NCI-H2171 treated with DMSO at 0.1 percent for 48 hours (cell line): ENCODE results near the gene SHROOM1.
"Not testable (repeated sequence)": the region's sequence is repeated elsewhere in the genome, so short reads cannot be mapped to it uniquely, and the experiment has no call there.

Experiments
- DNase-seq: peaks from one replicate; lab custom pipeline; 2025; lab: John Stamatoyannopoulos, UW

SHROOM1 gene, protein sequence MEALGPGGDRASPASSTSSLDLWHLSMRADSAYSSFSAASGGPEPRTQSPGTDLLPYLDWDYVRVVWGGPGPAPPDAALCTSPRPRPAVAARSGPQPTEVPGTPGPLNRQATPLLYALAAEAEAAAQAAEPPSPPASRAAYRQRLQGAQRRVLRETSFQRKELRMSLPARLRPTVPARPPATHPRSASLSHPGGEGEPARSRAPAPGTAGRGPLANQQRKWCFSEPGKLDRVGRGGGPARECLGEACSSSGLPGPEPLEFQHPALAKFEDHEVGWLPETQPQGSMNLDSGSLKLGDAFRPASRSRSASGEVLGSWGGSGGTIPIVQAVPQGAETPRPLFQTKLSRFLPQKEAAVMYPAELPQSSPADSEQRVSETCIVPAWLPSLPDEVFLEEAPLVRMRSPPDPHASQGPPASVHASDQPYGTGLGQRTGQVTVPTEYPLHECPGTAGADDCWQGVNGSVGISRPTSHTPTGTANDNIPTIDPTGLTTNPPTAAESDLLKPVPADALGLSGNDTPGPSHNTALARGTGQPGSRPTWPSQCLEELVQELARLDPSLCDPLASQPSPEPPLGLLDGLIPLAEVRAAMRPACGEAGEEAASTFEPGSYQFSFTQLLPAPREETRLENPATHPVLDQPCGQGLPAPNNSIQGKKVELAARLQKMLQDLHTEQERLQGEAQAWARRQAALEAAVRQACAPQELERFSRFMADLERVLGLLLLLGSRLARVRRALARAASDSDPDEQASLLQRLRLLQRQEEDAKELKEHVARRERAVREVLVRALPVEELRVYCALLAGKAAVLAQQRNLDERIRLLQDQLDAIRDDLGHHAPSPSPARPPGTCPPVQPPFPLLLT

GRCh38 chr5:132830436-132831094 is at the start of gene SHROOM1:
TSS of gene SHROOM1 (minus strand) at chr5:132830647. CDS start at chr5:132826140, 4,507 bp downstream.
- DNase-seq: no peak

GRCh38 chr5:132877938-132878337 is 47.5 kb upstream of the SHROOM1 start:
- DNase-seq: peak; percentile 34

DNA sequence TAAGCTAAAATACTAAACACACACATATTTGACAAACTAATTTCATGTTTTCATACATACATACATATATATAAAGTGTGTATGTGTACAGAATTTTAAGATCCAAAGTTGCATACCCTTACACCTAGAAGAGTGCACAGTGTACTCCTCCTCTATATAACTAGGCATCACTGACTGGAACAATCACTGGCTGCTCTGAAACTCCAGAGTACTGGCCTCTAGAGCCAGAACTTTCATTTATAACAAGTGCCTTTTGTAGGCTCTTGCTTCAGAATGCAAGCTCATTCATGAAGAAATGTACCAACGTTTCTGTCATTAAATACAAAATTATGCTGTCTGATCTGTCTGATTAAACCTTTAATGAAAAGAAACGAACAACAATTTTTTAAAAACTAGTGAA is 47.0 kb upstream of the SHROOM1 start:
- DNase-seq: no peak

- DNase-seq: no peak
These were observed 45.7 kb upstream of the SHROOM1 start for GRCh38 chr5:132876020-132876759.

DNA sequence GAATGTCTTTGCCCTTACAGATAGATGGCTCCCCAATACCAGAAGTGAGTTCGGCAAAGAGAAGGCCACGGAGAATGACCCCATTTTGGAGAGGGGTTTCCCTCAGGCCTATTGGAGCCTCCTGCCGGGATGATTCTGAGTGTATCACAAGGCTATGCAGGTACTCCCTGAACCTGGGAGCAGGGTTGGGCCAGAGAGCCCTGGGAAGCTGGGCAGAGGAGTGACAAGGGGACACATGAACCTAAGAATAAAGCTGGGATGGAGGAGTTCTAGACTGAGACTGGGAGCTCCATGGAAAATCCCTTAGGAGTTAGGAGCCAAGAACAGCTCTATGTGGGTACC is 43.5 kb upstream of the SHROOM1 start:
- DNase-seq: no peak

DNA sequence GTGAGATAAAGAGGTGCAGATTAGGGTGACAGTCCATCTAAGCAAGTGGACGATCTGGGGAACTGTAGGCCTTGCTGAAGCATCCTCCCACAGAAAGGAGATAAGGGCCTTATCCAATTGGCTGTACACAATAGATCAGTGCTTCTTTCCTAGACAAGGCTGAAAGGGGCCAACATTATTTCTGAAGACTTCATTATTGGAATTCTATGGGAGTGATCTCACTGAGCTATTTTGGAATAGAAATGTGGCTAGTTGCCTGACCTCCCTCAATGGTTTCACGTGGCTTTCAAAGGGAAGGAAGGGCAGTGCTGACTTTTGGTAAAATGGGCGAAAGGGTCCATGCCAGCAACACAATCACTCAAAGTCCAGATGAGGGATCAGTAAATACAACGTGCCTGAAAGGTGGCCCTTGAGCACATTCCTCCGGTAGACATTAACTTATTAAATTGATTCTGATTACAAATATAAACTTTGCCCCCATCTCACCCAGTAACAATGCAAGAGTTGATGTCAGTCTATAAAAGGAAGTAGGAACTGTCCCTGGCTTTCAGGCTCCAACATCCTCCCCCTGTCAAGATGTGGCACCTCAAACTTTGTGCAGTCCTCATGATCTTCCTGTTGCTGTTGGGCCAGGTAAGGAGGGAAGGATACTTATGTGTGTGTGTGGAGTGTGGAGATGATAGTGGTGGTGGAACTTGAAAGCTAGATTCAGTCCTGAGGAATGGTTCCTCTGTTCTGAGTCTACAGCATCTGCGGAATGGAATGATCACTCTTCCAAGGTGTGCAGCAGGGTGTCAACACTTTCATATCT is 42.9 kb upstream of the SHROOM1 start, which contains the start of gene LEAP2:
Gene LEAP2 (plus strand): TSS at position 550 of the 811 bp plus-strand sequence. CDS start 27 bp downstream, at position 577.
- no peak for DNase-seq

DNA sequence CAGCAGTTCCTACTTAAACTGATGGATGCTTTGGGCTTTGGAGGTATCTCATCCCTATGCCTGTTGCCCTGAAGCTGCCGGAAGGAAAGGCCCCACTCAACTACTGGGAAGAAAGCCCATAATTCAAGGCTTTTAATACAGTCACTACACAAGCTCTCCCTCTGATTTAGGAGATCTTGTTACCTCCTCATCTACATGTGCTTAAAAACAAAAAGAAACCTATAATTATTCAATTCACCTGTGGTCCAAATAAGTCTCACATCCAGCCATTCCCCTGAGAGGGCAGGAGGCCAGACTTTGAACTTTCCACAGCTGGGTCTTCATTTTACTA is 42.3 kb upstream of the SHROOM1 start:
- DNase-seq: no peak

GRCh38 chr5:132871459-132872284 is 41.2 kb upstream of the SHROOM1 start:
- no peak for DNase-seq

- peak; percentile 4 for DNase-seq
These were observed 40.4 kb upstream of the SHROOM1 start for GRCh38 chr5:132870801-132871200.

- no peak for DNase-seq
These were observed 38.3 kb upstream of the SHROOM1 start for GRCh38 chr5:132868754-132869153.

DNA sequence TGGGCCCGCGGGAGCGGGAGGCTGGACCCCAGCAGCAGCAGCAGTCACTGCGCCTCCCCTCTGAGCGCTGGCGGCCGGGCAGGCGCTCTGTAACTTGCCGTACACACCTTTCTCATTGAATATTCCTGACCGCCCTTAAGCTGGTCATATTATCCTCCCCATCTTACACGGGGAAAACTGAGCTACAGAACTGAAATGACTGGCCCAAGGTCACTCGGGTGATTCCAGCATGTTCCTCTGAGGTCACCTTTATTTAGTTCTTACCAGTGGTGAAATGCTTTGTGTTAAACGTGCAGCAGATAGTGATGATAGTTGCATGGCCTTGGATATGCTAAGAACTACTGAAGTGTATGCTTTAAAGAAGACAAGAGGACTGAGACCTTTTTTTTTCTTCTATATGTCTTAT is 36.6 kb upstream of the SHROOM1 start:
- DNase-seq: no peak

- DNase-seq: peak; percentile 97
These were observed 36.0 kb upstream of the SHROOM1 start, which contains the start of the genes GDF9 and UQCRQ for GRCh38 chr5:132866342-132867045. TSS of gene GDF9 (minus strand) at chr5:132866469. CDS start at chr5:132864533, 1,936 bp downstream. TSS of gene UQCRQ (plus strand) at chr5:132866642. CDS start at chr5:132866882, 240 bp downstream.

GRCh38 chr5:132865668-132866341 is 35.4 kb upstream of the SHROOM1 start:
- DNase-seq: no peak

- no peak for DNase-seq
These were observed 30.3 kb upstream of the SHROOM1 start for GRCh38 chr5:132860742-132861141.

GRCh38 chr5:132859889-132860437 is 29.5 kb upstream of the SHROOM1 start:
- no peak for DNase-seq

GRCh38 chr5:132856011-132856410 is 25.6 kb upstream of the SHROOM1 start:
- DNase-seq: no peak

DNA sequence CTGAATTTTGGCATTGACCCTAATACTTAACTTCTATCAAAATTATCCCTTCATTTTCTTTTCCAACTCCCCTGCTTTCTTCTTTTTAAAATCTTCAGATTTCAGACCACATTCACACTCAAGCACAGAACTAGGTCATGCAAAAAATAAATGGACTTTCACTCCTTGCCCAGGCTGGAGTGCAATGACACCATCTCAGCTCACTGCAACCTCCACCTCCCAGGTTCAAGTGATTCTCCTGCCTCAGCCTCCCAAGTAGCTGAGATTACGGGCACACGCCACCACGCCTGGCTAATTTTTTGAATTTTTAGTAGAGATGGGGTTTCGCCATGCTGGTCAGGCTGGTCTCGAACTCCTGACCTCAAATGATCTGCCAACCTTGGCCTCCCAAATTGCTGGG is 24.5 kb upstream of the SHROOM1 start:
- not testable (repeated sequence) for DNase-seq

DNA sequence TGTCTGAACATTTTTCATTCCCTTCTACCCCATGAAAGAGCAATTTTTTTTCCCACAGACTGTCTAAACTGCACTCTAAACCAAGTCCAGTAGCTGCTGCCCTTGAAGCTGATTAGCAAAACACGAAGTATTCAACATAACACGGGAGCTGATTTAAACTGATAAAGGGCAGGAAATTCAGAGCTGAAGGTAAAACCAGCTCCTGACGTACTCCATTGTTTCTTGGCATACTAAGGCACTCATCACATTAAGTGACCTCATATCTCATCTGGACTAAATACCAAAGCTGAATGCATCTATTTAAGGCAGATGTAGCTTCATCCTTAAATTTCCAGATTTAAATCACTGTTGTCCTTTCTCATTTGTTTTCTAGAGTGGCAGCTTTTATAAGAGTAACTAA is 23.9 kb upstream of the SHROOM1 start:
- no peak for DNase-seq
